ENCODE data around the gene KIF2B.
"Not testable (repeated sequence)": the region's sequence is repeated elsewhere in the genome, so short reads cannot be mapped to it uniquely, and the experiment has no call there.

KIF2B gene

GRCh38 chr17:53819956-53820355 is 2.8 kb upstream of the KIF2B start:
- TF ChIP-seq CTCF (conservative IDR thresholded peaks at IDR 0.05; ENCODE audit: low read depth, low read length) = no peak
- no peak for DNase-seq (ENCODE audit: low read depth)
- no peak overlapping the region for H3K4me3 ChIP-seq (ENCODE audit: low read length)

GRCh38 chr17:53823341-53824050 is 769 bp downstream of the KIF2B start:
- no peak for TF ChIP-seq CTCF (conservative IDR thresholded peaks at IDR 0.05; ENCODE audit: low read depth, low read length)
- DNase-seq (ENCODE audit: low read depth) = no peak
- H3K4me3 ChIP-seq (ENCODE audit: low read length) = no peak overlapping the region

- not testable (repeated sequence) for H3K4me3 ChIP-seq (ENCODE audit: low read length); DNase-seq (ENCODE audit: low read depth)
Observed at GRCh38 chr17:53834771-53835170, 12.0 kb downstream of the KIF2B start.

GRCh38 chr17:53837131-53837530 is 14.4 kb downstream of the KIF2B start:
- no peak for TF ChIP-seq CTCF (conservative IDR thresholded peaks at IDR 0.05; ENCODE audit: low read depth, low read length)
- no peak overlapping the region for H3K4me3 ChIP-seq (ENCODE audit: low read length)
- DNase-seq (ENCODE audit: low read depth) = no peak

- TF ChIP-seq CTCF (conservative IDR thresholded peaks at IDR 0.05; ENCODE audit: low read depth, low read length) = no peak
- DNase-seq (ENCODE audit: low read depth) = no peak
- H3K4me3 ChIP-seq (ENCODE audit: low read length) = no peak overlapping the region
Observed at GRCh38 chr17:53844491-53845107, 21.9 kb downstream of the KIF2B start.

- DNase-seq (ENCODE audit: low read depth); H3K4me3 ChIP-seq (ENCODE audit: low read length): not testable (repeated sequence)
Observed at GRCh38 chr17:53871128-53871527, 48.4 kb downstream of the KIF2B start.

Data from retinal pigment epithelial cell (primary cell).